Measurements from ENCODE around the gene GSE1. TPM values are rescaled to one million over a fixed set of nuclear protein-coding genes. Genes with fewer than 3 reads are reported as not detected.

Gene GSE1
- total RNA-seq, 4 donors from 2014 or later: 45.1 to 89.3 (median 71.3) TPM

- no peak overlapping the region for H3K27ac ChIP-seq
- H3K27me3 ChIP-seq: no peaks in the 10 kb centered on the region
- DNase-seq (no peak), ATAC-seq (no peak)
- H3K9me3 ChIP-seq: no peaks in the 10 kb centered on the region
- H3K4me3 ChIP-seq: no peak overlapping the region
- intact Hi-C loops (cut with DNase I; ENCODE audit: low total_unique reads) (no loop called here), in situ Hi-C loops (cut with MboI; ENCODE audit: low sequenced_read_pairs in 4 of 4) (no loop called here)
- no peaks in the 10 kb centered on the region for H3K36me3 ChIP-seq
- no peak for TF ChIP-seq POLR2A (IDR thresholded peaks at IDR 0.05)
- TF ChIP-seq, protein P1, sequence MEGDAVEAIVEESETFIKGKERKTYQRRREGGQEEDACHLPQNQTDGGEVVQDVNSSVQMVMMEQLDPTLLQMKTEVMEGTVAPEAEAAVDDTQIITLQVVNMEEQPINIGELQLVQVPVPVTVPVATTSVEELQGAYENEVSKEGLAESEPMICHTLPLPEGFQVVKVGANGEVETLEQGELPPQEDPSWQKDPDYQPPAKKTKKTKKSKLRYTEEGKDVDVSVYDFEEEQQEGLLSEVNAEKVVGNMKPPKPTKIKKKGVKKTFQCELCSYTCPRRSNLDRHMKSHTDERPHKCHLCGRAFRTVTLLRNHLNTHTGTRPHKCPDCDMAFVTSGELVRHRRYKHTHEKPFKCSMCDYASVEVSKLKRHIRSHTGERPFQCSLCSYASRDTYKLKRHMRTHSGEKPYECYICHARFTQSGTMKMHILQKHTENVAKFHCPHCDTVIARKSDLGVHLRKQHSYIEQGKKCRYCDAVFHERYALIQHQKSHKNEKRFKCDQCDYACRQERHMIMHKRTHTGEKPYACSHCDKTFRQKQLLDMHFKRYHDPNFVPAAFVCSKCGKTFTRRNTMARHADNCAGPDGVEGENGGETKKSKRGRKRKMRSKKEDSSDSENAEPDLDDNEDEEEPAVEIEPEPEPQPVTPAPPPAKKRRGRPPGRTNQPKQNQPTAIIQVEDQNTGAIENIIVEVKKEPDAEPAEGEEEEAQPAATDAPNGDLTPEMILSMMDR (IDR thresholded peaks at IDR 0.05 in 4 of 5, conservative IDR thresholded peaks at IDR 0.05 in 1 of 5): no peak
- H3K4me1 ChIP-seq: peaks cover 3 to 5% of the 10 kb centered on the region in 2 donors
Observed at GRCh38 chr16:85689950-85690320, 76.8 kb downstream of the GSE1 start.

- in situ Hi-C loops (cut with MboI; ENCODE audit: low sequenced_read_pairs in 4 of 4): no loop called here
- Histone ChIP-seq H3K9me3 (no peaks in the 10 kb centered on the region), H3K4me3 (no peak overlapping the region), H3K27me3 (no peaks in the 10 kb centered on the region), H3K27ac (no peak overlapping the region), H3K4me1 (peaks cover 3 to 5% of the 10 kb centered on the region in 2 donors), H3K36me3 (no peaks in the 10 kb centered on the region)
- intact Hi-C loops (cut with DNase I; ENCODE audit: low total_unique reads): no loop called here
- no peak for DNase-seq
- TF ChIP-seq, protein P1 (IDR thresholded peaks at IDR 0.05 in 4 of 5, conservative IDR thresholded peaks at IDR 0.05 in 1 of 5): no peak
- no peak for TF ChIP-seq POLR2A (IDR thresholded peaks at IDR 0.05)
- no peak for ATAC-seq
Observed at GRCh38 chr16:85690469-85691064, 77.4 kb downstream of the GSE1 start.

- no peak for ATAC-seq
- TF ChIP-seq POLR2A (IDR thresholded peaks at IDR 0.05): no peak
- TF ChIP-seq, protein P1 (IDR thresholded peaks at IDR 0.05 in 4 of 5, conservative IDR thresholded peaks at IDR 0.05 in 1 of 5): no peak
- no peak for DNase-seq
- no peaks in the 10 kb centered on the region for H3K9me3 ChIP-seq
- no peaks in the 10 kb centered on the region for H3K4me1 ChIP-seq
- intact Hi-C loops (cut with DNase I; ENCODE audit: low total_unique reads) (no loop called here), in situ Hi-C loops (cut with MboI; ENCODE audit: low sequenced_read_pairs in 4 of 4) (no loop called here)
- peaks cover 0 to 12% (median 5%) of the 10 kb centered on the region in 3 donors for H3K27me3 ChIP-seq
- no peaks in the 10 kb centered on the region for H3K36me3 ChIP-seq
- H3K27ac ChIP-seq: no peak overlapping the region
- no peak overlapping the region for H3K4me3 ChIP-seq
Observed at GRCh38 chr16:85695196-85696128, 82.3 kb downstream of the GSE1 start.

GRCh38 chr16:85696781-85697180 is 83.7 kb downstream of the GSE1 start:
- peaks cover 0 to 12% (median 5%) of the 10 kb centered on the region in 3 donors for H3K27me3 ChIP-seq

More at GRCh38 chr16:85696781-85697180, 83.7 kb downstream of the GSE1 start:
- Histone ChIP-seq H3K9me3 (no peaks in the 10 kb centered on the region), H3K36me3 (no peaks in the 10 kb centered on the region), H3K4me1 (no peaks in the 10 kb centered on the region), H3K4me3 (no peak overlapping the region), H3K27ac (no peak overlapping the region)
- intact Hi-C loops (cut with DNase I; ENCODE audit: low total_unique reads) (no loop called here), in situ Hi-C loops (cut with MboI; ENCODE audit: low sequenced_read_pairs in 4 of 4) (no loop called here)
- DNase-seq: no peak
- TF ChIP-seq, protein P1 (IDR thresholded peaks at IDR 0.05 in 4 of 5, conservative IDR thresholded peaks at IDR 0.05 in 1 of 5): no peak
- no peak for TF ChIP-seq POLR2A (IDR thresholded peaks at IDR 0.05)
- no peak for ATAC-seq

Measured in gastrocnemius medialis (tissue), 4 donors.